Measurements from ENCODE around the gene RTN1.

DNA sequence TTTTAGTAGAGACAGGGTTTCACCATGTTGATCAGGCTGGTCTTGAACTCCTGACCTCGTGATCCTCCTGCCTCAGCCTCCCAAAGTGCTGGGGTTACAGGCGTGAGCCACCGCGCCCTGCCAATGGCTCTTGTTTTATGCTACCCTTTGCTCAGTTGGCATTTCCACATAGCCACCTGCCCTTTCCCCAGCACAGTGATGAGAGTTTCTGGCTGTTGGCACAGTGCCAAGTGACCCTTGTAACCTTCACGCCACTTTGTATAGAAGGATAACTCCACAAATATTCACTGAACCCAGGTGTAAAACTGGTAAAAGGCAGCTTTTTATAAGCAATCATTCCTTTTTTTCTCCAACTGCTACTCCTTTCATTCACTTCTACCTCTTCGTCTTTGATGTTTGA lies 275.5 kb downstream of the RTN1 start:
- TF ChIP-seq, protein P1, sequence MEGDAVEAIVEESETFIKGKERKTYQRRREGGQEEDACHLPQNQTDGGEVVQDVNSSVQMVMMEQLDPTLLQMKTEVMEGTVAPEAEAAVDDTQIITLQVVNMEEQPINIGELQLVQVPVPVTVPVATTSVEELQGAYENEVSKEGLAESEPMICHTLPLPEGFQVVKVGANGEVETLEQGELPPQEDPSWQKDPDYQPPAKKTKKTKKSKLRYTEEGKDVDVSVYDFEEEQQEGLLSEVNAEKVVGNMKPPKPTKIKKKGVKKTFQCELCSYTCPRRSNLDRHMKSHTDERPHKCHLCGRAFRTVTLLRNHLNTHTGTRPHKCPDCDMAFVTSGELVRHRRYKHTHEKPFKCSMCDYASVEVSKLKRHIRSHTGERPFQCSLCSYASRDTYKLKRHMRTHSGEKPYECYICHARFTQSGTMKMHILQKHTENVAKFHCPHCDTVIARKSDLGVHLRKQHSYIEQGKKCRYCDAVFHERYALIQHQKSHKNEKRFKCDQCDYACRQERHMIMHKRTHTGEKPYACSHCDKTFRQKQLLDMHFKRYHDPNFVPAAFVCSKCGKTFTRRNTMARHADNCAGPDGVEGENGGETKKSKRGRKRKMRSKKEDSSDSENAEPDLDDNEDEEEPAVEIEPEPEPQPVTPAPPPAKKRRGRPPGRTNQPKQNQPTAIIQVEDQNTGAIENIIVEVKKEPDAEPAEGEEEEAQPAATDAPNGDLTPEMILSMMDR (IDR thresholded peaks at IDR 0.05; ENCODE audit: low read length), result no peak
- TF ChIP-seq EZH2phosphoT487 (IDR thresholded peaks at IDR 0.05; ENCODE audit: low read length) (no peak), EZH2 (optimal IDR thresholded peaks at IDR 0.05; ENCODE audit: low read depth, low read length) (no peak)

All from MM.1S (cell line).